Immature natural killer cell (primary cell): Measurements from ENCODE around the gene AGRP. TPM values are rescaled to one million over a fixed set of nuclear protein-coding genes. Genes with fewer than 3 reads are reported as not detected.
A peak's percentile ranks its signal among the peaks of the same experiment; 100 is the strongest.

Source experiments
- DNase-seq, 3 donors: peaks; one replicate each; pipeline ENCODE4 v3.0.0; 2022; ENCODE audit warnings: mixed read lengths in 1 of 3
- H3K27ac Mint-ChIP-seq, 6 donors: one replicate each; pipeline ENCODE4 v1.8.0; 2020; ENCODE audit warnings: mixed read lengths in 6 of 6, mild to moderate bottlenecking in 5 of 6, inconsistent platforms in 4 of 6, moderate library complexity in 3 of 6
- H3K27me3 Mint-ChIP-seq, 3 donors: one replicate each; pipeline ENCODE4 v1.8.0; 2020 to 2021; ENCODE audit warnings: low read depth in 3 of 3, mild to moderate bottlenecking in 3 of 3, mixed read lengths in 3 of 3, moderate library complexity in 3 of 3, inconsistent platforms in 1 of 3
- H3K36me3 Mint-ChIP-seq, 3 donors: one replicate each; pipeline ENCODE4 v1.8.0; 2020; ENCODE audit warnings: mixed read lengths in 3 of 3, inconsistent platforms in 2 of 3, mild to moderate bottlenecking in 2 of 3
- H3K4me1 Mint-ChIP-seq, 2 donors: one replicate each; pipeline ENCODE4 v1.8.0; 2020; ENCODE audit warnings: inconsistent platforms in 2 of 2, mild to moderate bottlenecking in 2 of 2, mixed read lengths in 2 of 2, moderate library complexity in 1 of 2
- H3K4me3 Mint-ChIP-seq, 5 donors: one replicate each; pipeline ENCODE4 v1.8.0; 2020; ENCODE audit warnings: mild to moderate bottlenecking in 5 of 5, mixed read lengths in 5 of 5, inconsistent platforms in 3 of 5, moderate library complexity in 3 of 5
- H3K9me3 Mint-ChIP-seq, 6 donors: one replicate each; pipeline ENCODE4 v1.8.0; 2020; ENCODE audit warnings: mild to moderate bottlenecking in 6 of 6, mixed read lengths in 6 of 6, inconsistent platforms in 4 of 6, moderate library complexity in 3 of 6
- polyA plus RNA-seq, 3 donors: library from polyadenylated mRNA; unstranded; fragments of 300-500 nt; fragmentation: Illumina TruSeq; gene quantifications; one replicate each; pipeline ENCODE4 v1.2.3, GENCODE V29; 2021

AGRP gene
- polyA plus RNA-seq, 3 donors from 2014 or later = not detected

GRCh38 chr16:67486805-67487204 lies 3.5 kb upstream of the AGRP start:
- Mint-ChIP-seq H3K4me3 (no peak overlapping the region), H3K36me3 (peaks cover 0 to 7% (median 3%) of the 10 kb centered on the region in 3 donors), H3K9me3 (no peaks in the 10 kb centered on the region), H3K4me1 (peaks cover 10 to 11% of the 10 kb centered on the region in 2 donors), H3K27ac (peak overlapping the region in 1 of 6 donors; percentile 17), H3K27me3 (peaks cover 0 to 4% (median 0%) of the 10 kb centered on the region in 3 donors)
- no peak for DNase-seq

GRCh38 chr16:67483731-67484525 lies 581 bp upstream of the AGRP start:
- Mint-ChIP-seq H3K4me1 (peaks cover 30 to 36% of the 10 kb centered on the region in 2 donors), H3K36me3 (peaks cover 0 to 7% (median 1%) of the 10 kb centered on the region in 3 donors), H3K27me3 (peaks cover 9 to 17% (median 12%) of the 10 kb centered on the region in 3 donors), H3K9me3 (no peaks in the 10 kb centered on the region), H3K4me3 (no peak overlapping the region), H3K27ac (no peak overlapping the region)
- DNase-seq = no peak

GRCh38 chr16:67482233-67482924 lies 968 bp downstream of the AGRP start:
- H3K9me3 Mint-ChIP-seq = no peaks in the 10 kb centered on the region
- H3K27ac Mint-ChIP-seq = peak overlapping the region; percentile 96 to 100 (median 100)
- peak overlapping the region; percentile 98 to 100 (median 99) for H3K4me3 Mint-ChIP-seq
- H3K27me3 Mint-ChIP-seq = peaks cover 9 to 19% (median 12%) of the 10 kb centered on the region in 3 donors
- peaks cover 0 to 4% (median 0%) of the 10 kb centered on the region in 3 donors for H3K36me3 Mint-ChIP-seq
- DNase-seq = no peak
- peaks cover 45 to 46% of the 10 kb centered on the region in 2 donors for H3K4me1 Mint-ChIP-seq

- peaks cover 0 to 4% (median 0%) of the 10 kb centered on the region in 3 donors for H3K36me3 Mint-ChIP-seq
- peak overlapping the region; percentile 98 to 100 (median 99) for H3K4me3 Mint-ChIP-seq
- peaks cover 46 to 50% of the 10 kb centered on the region in 2 donors for H3K4me1 Mint-ChIP-seq
- H3K9me3 Mint-ChIP-seq = no peaks in the 10 kb centered on the region
- peak in 2 of 3 donors; percentile 6 to 9 for DNase-seq
- peaks cover 9 to 19% (median 12%) of the 10 kb centered on the region in 3 donors for H3K27me3 Mint-ChIP-seq
- H3K27ac Mint-ChIP-seq = peak overlapping the region; percentile 96 to 100 (median 100)
Observed at GRCh38 chr16:67481561-67482232, 1.6 kb downstream of the AGRP start.

- H3K9me3 Mint-ChIP-seq = no peaks in the 10 kb centered on the region
- DNase-seq = peak; percentile 99
- peaks cover 48 to 56% of the 10 kb centered on the region in 2 donors for H3K4me1 Mint-ChIP-seq
- peak within 1 kb of the TSS; percentile 96 to 100 (median 100) for H3K27ac Mint-ChIP-seq
- peaks cover 0 to 4% (median 0%) of the 10 kb centered on the region in 3 donors for H3K36me3 Mint-ChIP-seq
- H3K27me3 Mint-ChIP-seq = peaks cover 9 to 19% (median 12%) of the 10 kb centered on the region in 3 donors
- peak within 1 kb of the TSS; percentile 98 to 100 (median 99) for H3K4me3 Mint-ChIP-seq
Observed at GRCh38 chr16:67480833-67481560, 2.4 kb downstream of the AGRP start, which contains the start of gene ATP6V0D1. ATP6V0D1 (minus strand) TSS chr16:67481157; CDS start chr16:67481086, 71 bp downstream.

DNA sequence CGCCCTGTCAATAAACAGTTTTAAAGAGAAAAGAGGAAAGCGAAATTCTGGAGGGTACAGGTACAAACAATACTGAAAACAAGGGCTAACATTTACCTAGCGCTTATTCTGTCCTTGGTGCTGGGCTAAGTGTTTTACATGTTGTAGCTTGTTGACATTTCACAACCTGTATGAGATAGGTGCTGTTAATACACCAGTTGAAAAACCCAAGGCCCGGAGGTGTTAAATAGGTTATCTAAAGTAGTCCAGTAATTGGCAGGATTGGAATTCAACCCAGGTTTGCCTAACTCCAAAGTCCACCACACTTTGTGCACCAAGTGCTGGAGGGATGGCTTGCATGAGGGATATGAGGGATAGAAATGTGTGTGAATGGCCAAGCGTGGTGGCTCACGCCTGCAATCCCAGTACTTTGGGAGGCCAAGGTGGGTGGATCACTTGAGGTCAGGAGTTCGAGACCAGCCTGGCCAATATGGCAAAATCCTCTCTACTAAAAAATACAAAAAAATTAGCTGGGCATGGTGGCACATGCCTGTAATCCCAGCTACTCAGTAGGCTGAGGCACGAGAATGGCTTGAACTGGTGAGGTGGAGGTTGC lies 5.3 kb downstream of the AGRP start:
- H3K27ac Mint-ChIP-seq = peak overlapping the region in 4 of 6 donors; percentile 55 to 73 (median 66)
- DNase-seq = no peak
- peak overlapping the region; percentile 15 to 57 (median 48) for H3K4me3 Mint-ChIP-seq
- peaks cover 12 to 19% (median 12%) of the 10 kb centered on the region in 3 donors for H3K27me3 Mint-ChIP-seq
- no peaks in the 10 kb centered on the region for H3K9me3 Mint-ChIP-seq
- H3K4me1 Mint-ChIP-seq = peaks cover 65 to 82% of the 10 kb centered on the region in 2 donors
- no peaks in the 10 kb centered on the region for H3K36me3 Mint-ChIP-seq

GRCh38 chr16:67474551-67475455 lies 8.5 kb downstream of the AGRP start:
- Mint-ChIP-seq H3K36me3 (no peaks in the 10 kb centered on the region), H3K9me3 (no peaks in the 10 kb centered on the region), H3K27me3 (peaks cover 2 to 3% (median 2%) of the 10 kb centered on the region in 3 donors), H3K4me3 (no peak overlapping the region), H3K4me1 (peaks cover 62 to 93% of the 10 kb centered on the region in 2 donors), H3K27ac (peak overlapping the region in 3 of 6 donors; percentile 5 to 52 (median 42))
- DNase-seq = no peak

DNA sequence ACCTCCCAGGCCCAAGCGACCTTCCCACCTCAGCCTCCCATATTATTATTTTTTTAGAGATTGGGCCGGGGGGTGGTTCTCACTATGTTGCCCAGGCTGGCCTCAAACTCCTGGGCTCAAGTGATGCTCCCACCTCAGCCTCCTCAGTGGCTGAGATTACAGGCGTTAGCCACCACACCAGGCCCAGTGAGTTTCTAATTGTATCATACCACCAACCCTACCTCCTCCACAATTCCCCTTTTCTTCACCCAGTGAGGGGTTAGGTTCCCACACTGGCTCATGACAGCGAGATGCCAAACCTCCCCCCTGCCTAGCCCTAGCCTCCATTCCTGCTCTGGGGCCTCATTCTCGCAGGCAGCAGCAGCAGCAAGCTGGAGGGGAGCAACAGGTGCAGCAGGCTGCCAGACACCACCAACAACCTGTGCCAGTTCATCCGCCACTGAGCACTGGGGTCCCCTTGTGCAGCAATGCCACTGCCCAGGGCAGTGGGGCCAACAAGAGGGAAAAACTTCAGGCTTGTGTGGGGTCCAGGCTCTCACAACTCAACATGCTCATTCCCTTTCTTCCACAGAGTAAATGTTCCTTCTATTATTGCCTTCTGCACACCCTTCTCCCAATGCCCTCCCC lies 11.5 kb downstream of the AGRP start:
- no peak for DNase-seq
- Mint-ChIP-seq H3K4me1 (peaks cover 57 to 88% of the 10 kb centered on the region in 2 donors), H3K9me3 (no peaks in the 10 kb centered on the region), H3K27ac (peak overlapping the region in 4 of 6 donors; percentile 11 to 45 (median 42)), H3K27me3 (peaks cover 0 to 3% (median 2%) of the 10 kb centered on the region in 3 donors), H3K4me3 (no peak overlapping the region), H3K36me3 (no peaks in the 10 kb centered on the region)

GRCh38 chr16:67470359-67470758 lies 13.0 kb downstream of the AGRP start:
- no peaks in the 10 kb centered on the region for H3K36me3 Mint-ChIP-seq
- no peaks in the 10 kb centered on the region for H3K9me3 Mint-ChIP-seq
- H3K27me3 Mint-ChIP-seq = peaks cover 0 to 3% (median 2%) of the 10 kb centered on the region in 3 donors
- no peak overlapping the region for H3K27ac Mint-ChIP-seq
- peaks cover 66 to 92% of the 10 kb centered on the region in 2 donors for H3K4me1 Mint-ChIP-seq
- no peak for DNase-seq
- H3K4me3 Mint-ChIP-seq = no peak overlapping the region

DNA sequence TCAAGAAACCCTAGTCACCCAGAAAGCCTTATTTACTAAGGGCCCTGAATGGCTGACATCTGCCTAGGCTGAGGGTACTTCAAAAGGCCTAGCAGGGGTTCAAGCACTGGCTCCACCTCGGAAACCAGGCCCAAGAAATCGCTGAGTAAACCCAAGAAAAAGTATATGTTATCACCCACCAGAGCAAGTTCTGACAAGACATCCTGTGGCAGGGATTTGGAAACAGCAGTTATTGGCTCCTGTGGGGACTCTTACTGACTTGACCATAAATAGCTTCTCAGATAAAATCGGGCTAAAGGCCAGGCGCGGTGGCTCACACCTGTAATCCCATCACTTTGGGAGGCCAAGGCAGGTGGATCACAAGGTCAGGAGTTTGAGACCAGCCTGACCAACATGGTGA lies 14.6 kb downstream of the AGRP start:
- Mint-ChIP-seq H3K9me3 (no peaks in the 10 kb centered on the region), H3K27me3 (peaks cover 0 to 2% (median 0%) of the 10 kb centered on the region in 3 donors), H3K4me3 (no peak overlapping the region), H3K36me3 (no peaks in the 10 kb centered on the region), H3K27ac (peak overlapping the region in 1 of 6 donors; percentile 23), H3K4me1 (peaks cover 59 to 91% of the 10 kb centered on the region in 2 donors)
- no peak for DNase-seq

DNA sequence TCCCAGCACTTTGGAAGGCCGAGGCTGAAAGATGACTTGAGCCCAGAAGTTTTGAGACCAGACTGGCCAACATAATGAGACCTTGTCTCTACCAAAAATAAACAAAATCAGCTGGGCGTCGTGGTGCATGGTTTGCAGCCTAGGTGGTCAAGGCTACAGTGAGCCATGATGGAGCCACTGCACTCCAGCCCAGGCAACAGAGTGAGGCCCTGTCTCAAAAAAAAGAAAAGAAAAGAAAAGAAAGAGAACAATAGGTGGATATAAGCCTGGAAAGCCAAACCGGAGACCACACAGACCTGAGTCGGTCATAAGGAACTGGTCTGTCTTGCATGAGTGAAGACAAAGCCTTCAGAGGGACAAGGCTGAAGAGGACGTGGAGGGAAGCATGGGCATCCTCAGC lies 16.8 kb downstream of the AGRP start:
- H3K27me3 Mint-ChIP-seq = peaks cover 0 to 2% (median 1%) of the 10 kb centered on the region in 3 donors

More for the DNA sequence above, 16.8 kb downstream of the AGRP start:
- H3K36me3 Mint-ChIP-seq = no peaks in the 10 kb centered on the region
- no peak for DNase-seq
- no peak overlapping the region for H3K4me3 Mint-ChIP-seq
- peak overlapping the region in 3 of 6 donors; percentile 39 to 75 (median 62) for H3K27ac Mint-ChIP-seq
- no peaks in the 10 kb centered on the region for H3K9me3 Mint-ChIP-seq
- peaks cover 53 to 84% of the 10 kb centered on the region in 2 donors for H3K4me1 Mint-ChIP-seq
